ENCODE measurements around the gene ERMN. TPM values are rescaled to one million over a fixed set of nuclear protein-coding genes. Genes with fewer than 3 reads are reported as not detected.
A peak's percentile ranks its signal among the peaks of the same experiment; 100 is the strongest.

ERMN gene
- total RNA-seq, 1 donor from 2014 or later = 0.14 TPM

GRCh38 chr2:157355618-157356017, 30.0 kb upstream of the ERMN start:
- Histone ChIP-seq H4K20me1 (ENCODE audit: insufficient read depth, low read length) (no peaks in the 10 kb centered on the region), H3K4me3 (ENCODE audit: insufficient read depth, low read depth, low read length) (no peak overlapping the region), H3K4me2 (ENCODE audit: low read length) (no peak overlapping the region), H3K27me3 (ENCODE audit: insufficient read depth, low read length) (no peaks in the 10 kb centered on the region), H3K9me3 (ENCODE audit: insufficient read depth, low read depth, low read length) (no peaks in the 10 kb centered on the region), H3K36me3 (ENCODE audit: insufficient read depth, low read length) (no peaks in the 10 kb centered on the region), H3K4me1 (ENCODE audit: insufficient read depth, low read length) (no peaks in the 10 kb centered on the region), H3K27ac (ENCODE audit: low read depth, low read length) (no peak overlapping the region), H3K79me2 (ENCODE audit: insufficient read depth, low read length) (no peaks in the 10 kb centered on the region), H2AFZ (ENCODE audit: low read depth, low read length) (no peak overlapping the region), H3K9ac (ENCODE audit: low read length) (no peak overlapping the region)
- Mint-ChIP-seq H3K9me3 (ENCODE audit: unreplicated experiment) (peaks cover 2% of the 10 kb centered on the region), H3K4me1 (ENCODE audit: low read depth, unreplicated experiment) (peaks cover 9% of the 10 kb centered on the region), H3K27me3 (ENCODE audit: low read depth, unreplicated experiment) (peaks cover 2% of the 10 kb centered on the region), H3K27ac (ENCODE audit: unreplicated experiment) (no peak overlapping the region), H3K36me3 (ENCODE audit: low read depth, unreplicated experiment) (no peaks in the 10 kb centered on the region), H3K4me3 (ENCODE audit: unreplicated experiment) (no peak overlapping the region)
- no peak for FAIRE-seq
- DNase-seq (ENCODE audit: low read depth) = no peak
- TF ChIP-seq, protein P1, sequence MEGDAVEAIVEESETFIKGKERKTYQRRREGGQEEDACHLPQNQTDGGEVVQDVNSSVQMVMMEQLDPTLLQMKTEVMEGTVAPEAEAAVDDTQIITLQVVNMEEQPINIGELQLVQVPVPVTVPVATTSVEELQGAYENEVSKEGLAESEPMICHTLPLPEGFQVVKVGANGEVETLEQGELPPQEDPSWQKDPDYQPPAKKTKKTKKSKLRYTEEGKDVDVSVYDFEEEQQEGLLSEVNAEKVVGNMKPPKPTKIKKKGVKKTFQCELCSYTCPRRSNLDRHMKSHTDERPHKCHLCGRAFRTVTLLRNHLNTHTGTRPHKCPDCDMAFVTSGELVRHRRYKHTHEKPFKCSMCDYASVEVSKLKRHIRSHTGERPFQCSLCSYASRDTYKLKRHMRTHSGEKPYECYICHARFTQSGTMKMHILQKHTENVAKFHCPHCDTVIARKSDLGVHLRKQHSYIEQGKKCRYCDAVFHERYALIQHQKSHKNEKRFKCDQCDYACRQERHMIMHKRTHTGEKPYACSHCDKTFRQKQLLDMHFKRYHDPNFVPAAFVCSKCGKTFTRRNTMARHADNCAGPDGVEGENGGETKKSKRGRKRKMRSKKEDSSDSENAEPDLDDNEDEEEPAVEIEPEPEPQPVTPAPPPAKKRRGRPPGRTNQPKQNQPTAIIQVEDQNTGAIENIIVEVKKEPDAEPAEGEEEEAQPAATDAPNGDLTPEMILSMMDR (IDR thresholded peaks at IDR 0.05; ENCODE audit: insufficient read depth, low read depth, low read length) = no peak
- TF ChIP-seq EZH2 (IDR thresholded peaks at IDR 0.05; ENCODE audit: insufficient read depth, low read length) = no peak

DNA sequence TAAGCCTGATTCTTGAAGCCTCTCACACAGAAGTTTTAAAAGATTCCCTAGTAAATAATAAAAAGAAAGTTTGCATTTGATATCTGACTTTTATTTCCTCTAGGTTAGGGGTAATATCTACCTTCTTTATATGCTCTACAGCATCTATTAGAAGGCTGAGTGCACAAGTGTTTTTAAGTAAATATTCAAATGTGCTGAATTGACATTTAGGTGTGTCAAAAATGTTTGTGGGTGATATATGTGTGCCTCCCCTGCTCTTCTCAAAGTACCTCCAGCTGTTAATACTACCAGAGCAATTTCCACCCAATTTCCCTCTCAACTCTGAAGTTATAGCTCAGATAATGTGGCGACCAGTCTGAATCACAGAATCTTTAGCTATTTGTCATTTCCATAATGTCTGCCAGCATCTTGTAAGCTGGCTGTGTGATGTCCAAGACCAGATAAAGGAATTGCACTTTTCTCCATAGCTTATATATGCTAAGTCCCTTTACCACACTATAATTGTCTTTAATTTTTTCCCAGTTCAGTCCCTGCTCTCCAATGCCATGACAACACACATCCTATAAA, 24.4 kb upstream of the ERMN start:
- Histone ChIP-seq H3K27me3 (ENCODE audit: insufficient read depth, low read length) (no peaks in the 10 kb centered on the region), H2AFZ (ENCODE audit: low read depth, low read length) (no peak overlapping the region), H3K9ac (ENCODE audit: low read length) (no peak overlapping the region), H3K36me3 (ENCODE audit: insufficient read depth, low read length) (no peaks in the 10 kb centered on the region), H3K4me2 (ENCODE audit: low read length) (no peak overlapping the region), H3K4me1 (ENCODE audit: insufficient read depth, low read length) (peaks cover 3% of the 10 kb centered on the region), H4K20me1 (ENCODE audit: insufficient read depth, low read length) (no peaks in the 10 kb centered on the region), H3K79me2 (ENCODE audit: insufficient read depth, low read length) (no peaks in the 10 kb centered on the region), H3K27ac (ENCODE audit: low read depth, low read length) (no peak overlapping the region), H3K4me3 (ENCODE audit: insufficient read depth, low read depth, low read length) (no peak overlapping the region), H3K9me3 (ENCODE audit: insufficient read depth, low read depth, low read length) (no peaks in the 10 kb centered on the region)
- no peak for DNase-seq (ENCODE audit: low read depth)
- Mint-ChIP-seq H3K36me3 (ENCODE audit: low read depth, unreplicated experiment) (no peaks in the 10 kb centered on the region), H3K9me3 (ENCODE audit: unreplicated experiment) (peaks cover 2% of the 10 kb centered on the region), H3K27me3 (ENCODE audit: low read depth, unreplicated experiment) (peaks cover 2% of the 10 kb centered on the region), H3K4me3 (ENCODE audit: unreplicated experiment) (no peak overlapping the region), H3K27ac (ENCODE audit: unreplicated experiment) (no peak overlapping the region), H3K4me1 (ENCODE audit: low read depth, unreplicated experiment) (peaks cover 5% of the 10 kb centered on the region)
- TF ChIP-seq EZH2 (IDR thresholded peaks at IDR 0.05; ENCODE audit: insufficient read depth, low read length) = no peak
- TF ChIP-seq, protein P1 (IDR thresholded peaks at IDR 0.05; ENCODE audit: insufficient read depth, low read depth, low read length) = no peak
- peak; percentile 68 for FAIRE-seq

GRCh38 chr2:157348291-157348921, 22.8 kb upstream of the ERMN start:
- Histone ChIP-seq H3K4me3 (ENCODE audit: insufficient read depth, low read depth, low read length) (no peak overlapping the region), H3K4me2 (ENCODE audit: low read length) (no peak overlapping the region), H3K4me1 (ENCODE audit: insufficient read depth, low read length) (peaks cover 3% of the 10 kb centered on the region), H3K9me3 (ENCODE audit: insufficient read depth, low read depth, low read length) (no peaks in the 10 kb centered on the region), H3K27me3 (ENCODE audit: insufficient read depth, low read length) (no peaks in the 10 kb centered on the region), H3K9ac (ENCODE audit: low read length) (no peak overlapping the region), H2AFZ (ENCODE audit: low read depth, low read length) (no peak overlapping the region), H3K79me2 (ENCODE audit: insufficient read depth, low read length) (no peaks in the 10 kb centered on the region), H3K27ac (ENCODE audit: low read depth, low read length) (no peak overlapping the region), H3K36me3 (ENCODE audit: insufficient read depth, low read length) (no peaks in the 10 kb centered on the region), H4K20me1 (ENCODE audit: insufficient read depth, low read length) (no peaks in the 10 kb centered on the region)
- TF ChIP-seq, protein P1 (IDR thresholded peaks at IDR 0.05; ENCODE audit: insufficient read depth, low read depth, low read length) = no peak
- TF ChIP-seq EZH2 (IDR thresholded peaks at IDR 0.05; ENCODE audit: insufficient read depth, low read length) = no peak
- Mint-ChIP-seq H3K9me3 (ENCODE audit: unreplicated experiment) (no peaks in the 10 kb centered on the region), H3K36me3 (ENCODE audit: low read depth, unreplicated experiment) (no peaks in the 10 kb centered on the region), H3K4me1 (ENCODE audit: low read depth, unreplicated experiment) (peaks cover 5% of the 10 kb centered on the region), H3K27ac (ENCODE audit: unreplicated experiment) (no peak overlapping the region), H3K4me3 (ENCODE audit: unreplicated experiment) (no peak overlapping the region), H3K27me3 (ENCODE audit: low read depth, unreplicated experiment) (no peaks in the 10 kb centered on the region)
- FAIRE-seq (no peak), DNase-seq (ENCODE audit: low read depth) (no peak)

All from astrocyte (in vitro differentiated cells and primary cell).